ENCODE results near the gene OR5A2. TPM values are rescaled to one million over a fixed set of nuclear protein-coding genes. Genes with fewer than 3 reads are reported as not detected.
"Not testable (repeated sequence)": the region's sequence is repeated elsewhere in the genome, so short reads cannot be mapped to it uniquely, and the experiment has no call there.

Gene OR5A2, protein sequence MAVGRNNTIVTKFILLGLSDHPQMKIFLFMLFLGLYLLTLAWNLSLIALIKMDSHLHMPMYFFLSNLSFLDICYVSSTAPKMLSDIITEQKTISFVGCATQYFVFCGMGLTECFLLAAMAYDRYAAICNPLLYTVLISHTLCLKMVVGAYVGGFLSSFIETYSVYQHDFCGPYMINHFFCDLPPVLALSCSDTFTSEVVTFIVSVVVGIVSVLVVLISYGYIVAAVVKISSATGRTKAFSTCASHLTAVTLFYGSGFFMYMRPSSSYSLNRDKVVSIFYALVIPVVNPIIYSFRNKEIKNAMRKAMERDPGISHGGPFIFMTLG
- not detected in 2 replicates for total RNA-seq (2014; rRNA removed; shearing (Covaris generic))

DNA sequence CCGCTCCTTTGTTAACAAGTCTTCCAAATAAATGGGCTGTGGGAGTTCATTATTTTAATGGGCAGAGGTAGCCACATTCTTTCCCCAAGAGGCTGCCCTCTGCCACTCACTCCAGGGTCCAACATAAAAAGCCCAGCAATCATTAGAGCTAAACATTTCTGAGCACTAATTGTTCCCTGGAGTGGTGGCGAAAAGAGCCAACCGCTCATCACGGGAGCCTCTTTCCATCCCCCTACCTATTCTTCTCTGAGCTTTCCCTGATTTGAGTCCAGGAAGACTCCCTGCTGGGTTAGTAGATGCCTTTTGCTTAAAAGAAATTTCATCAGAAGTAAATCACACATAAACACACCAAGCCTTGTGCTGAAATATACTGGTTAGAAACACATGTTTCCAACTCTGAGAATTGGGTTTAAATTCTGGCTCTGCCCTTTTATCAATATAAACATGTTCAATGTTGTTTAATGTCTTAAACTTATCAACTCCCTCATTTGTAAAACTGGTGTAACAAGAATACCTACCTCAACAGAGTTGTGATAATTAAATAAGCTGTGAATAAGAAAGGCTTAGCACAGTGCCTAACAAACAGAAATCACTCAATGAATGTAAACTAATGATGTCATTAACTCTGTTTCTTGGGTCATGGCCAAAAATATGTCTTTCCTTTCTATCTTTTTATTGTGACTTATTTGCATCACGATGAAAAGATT lies at the start of gene OR5A2:
Gene OR5A2, minus strand, starts transcription at position 53 of the 707 bp plus-strand sequence. CDS start 3,460 bp downstream, outside the sequence.
- in situ Hi-C loops (cut with HindIII; ENCODE audit: low sequenced_read_pairs): no loop called here
- DNase-seq (ENCODE audit: low spot score): no peak

DNA sequence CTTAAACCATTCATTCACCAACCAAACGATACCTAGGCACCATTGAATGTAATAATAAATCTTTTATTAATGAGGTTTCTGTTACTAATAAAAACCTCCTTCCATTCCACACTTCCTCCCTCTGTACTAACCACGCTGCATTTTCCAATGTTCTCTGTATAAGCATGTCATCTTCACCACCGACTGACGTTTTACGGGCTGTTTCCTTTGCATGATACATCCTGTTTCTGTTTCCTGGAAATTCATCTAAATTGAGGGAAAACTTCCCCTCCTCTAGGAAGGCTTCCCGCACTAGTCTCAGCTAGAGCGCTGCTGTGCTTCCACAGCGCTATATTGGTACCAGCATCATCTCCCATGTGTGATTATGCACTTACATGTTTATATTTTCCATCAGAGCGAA lies 49.0 kb upstream of the OR5A2 start:
- in situ Hi-C loops (cut with HindIII; ENCODE audit: low sequenced_read_pairs): no loop called here
- DNase-seq (ENCODE audit: low spot score): no peak

DNA sequence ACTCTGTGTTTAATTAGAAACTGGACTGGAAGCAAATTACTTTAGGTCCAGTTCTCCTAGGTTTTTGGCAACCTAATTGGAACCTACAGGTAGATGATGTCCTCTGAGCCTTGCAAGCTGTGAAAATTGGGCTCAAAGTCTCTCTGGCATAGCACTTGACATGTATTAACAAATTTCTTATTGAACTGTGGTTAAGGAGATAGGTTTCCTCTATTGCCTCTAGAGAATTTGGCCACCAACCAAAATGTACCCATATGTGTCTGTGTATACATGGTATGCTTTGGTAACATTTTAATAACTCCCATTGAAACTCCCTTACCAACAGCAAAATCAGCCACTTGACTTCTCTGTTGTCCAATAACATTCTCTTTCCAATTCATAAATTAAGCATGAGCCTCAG lies 46.8 kb upstream of the OR5A2 start, which contains the start of gene OR4D10:
Gene OR4D10, plus strand, starts transcription at position 301 of the 400 bp plus-strand sequence. CDS start 4,115 bp downstream, outside the sequence.
- no peak for DNase-seq (ENCODE audit: low spot score)
- in situ Hi-C loops (cut with HindIII; ENCODE audit: low sequenced_read_pairs): no loop called here

DNA sequence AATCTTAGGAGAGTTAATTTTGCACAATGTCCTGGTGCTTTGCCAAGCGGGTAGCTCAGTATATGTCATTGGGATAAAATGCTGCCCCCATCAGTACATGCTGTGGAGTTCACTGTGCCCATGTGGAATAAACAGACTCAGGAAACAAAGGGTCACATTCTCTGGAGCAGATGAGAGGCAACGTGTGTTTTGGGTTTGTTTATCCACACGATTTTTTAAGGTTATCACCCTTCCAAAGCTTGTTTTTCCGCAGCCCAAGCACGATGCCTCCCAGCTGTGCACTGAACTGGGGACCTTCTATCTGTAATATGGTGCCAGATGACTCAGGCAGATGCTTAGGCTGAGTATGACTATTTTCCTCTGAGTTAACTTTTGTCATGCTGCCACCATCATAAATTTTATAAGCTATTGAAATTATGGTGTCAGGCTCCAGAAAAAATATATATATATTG lies 37.0 kb upstream of the OR5A2 start:
- in situ Hi-C loops (cut with HindIII; ENCODE audit: low sequenced_read_pairs): no loop called here

DNA sequence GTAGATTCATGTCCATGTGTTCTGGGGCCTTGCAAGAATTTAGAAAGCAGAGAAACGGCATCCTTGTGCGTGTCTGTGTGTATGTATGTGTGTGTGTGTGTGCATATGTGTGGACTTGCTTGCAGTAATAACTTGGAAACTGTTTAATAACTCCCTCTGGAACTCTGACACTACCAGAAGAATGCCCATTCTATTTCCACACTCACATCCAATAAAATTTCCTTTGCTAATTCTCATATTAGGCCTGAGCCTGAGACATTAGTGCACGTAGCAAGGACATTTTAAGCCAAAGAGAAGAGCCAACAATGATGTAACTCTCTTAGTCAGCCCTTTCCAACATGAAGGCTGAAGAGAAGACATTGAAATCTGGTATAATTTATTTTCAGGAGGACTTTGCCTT lies 33.7 kb upstream of the OR5A2 start:
- no peak for DNase-seq (ENCODE audit: low spot score)
- in situ Hi-C loops (cut with HindIII; ENCODE audit: low sequenced_read_pairs): no loop called here

More for the DNA sequence above, 37.0 kb upstream of the OR5A2 start:
- no peak for DNase-seq (ENCODE audit: low spot score)

DNA sequence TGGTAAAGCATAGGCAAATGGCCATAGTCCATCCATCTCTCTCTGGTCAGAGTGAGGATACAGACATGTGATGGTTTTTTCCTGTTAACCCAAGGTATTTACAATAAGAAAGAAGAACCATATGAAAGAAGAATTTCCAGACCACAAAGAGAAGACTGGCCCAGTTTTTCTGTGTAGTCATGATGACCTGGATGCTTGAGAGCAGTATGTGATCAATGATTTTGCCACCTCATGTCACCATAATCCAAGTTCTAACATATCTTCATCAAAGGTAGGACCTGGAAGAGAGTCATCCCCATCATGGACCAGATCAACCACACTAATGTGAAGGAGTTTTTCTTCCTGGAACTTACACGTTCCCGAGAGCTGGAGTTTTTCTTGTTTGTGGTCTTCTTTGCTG lies 30.4 kb upstream of the OR5A2 start, which contains the start of gene OR4D6:
Gene OR4D6, plus strand, starts transcription at position 301 of the 400 bp plus-strand sequence. Its CDS starts 0 bp downstream, at position 301.
- in situ Hi-C loops (cut with HindIII; ENCODE audit: low sequenced_read_pairs): no loop called here
- DNase-seq (ENCODE audit: low spot score): no peak

DNA sequence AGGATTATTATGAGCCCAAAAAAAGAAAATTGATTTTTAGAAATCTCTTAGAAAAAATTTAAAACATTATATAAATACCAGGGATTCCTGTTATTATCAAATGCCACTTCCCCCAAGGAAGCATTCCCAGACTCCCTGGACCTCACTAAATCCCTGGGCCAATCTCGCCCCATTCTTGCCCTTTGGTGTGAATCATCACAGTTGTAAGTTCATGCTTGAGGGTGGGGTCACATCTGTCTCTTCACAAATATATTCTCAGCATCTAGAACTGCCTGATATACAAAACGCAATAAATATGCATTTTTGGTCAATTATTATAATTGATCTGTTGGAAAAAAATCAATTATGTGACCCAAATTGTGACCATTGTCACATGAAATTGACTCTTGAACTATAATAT lies 22.3 kb upstream of the OR5A2 start:
- in situ Hi-C loops (cut with HindIII; ENCODE audit: low sequenced_read_pairs): no loop called here
- DNase-seq (ENCODE audit: low spot score): no peak

DNA sequence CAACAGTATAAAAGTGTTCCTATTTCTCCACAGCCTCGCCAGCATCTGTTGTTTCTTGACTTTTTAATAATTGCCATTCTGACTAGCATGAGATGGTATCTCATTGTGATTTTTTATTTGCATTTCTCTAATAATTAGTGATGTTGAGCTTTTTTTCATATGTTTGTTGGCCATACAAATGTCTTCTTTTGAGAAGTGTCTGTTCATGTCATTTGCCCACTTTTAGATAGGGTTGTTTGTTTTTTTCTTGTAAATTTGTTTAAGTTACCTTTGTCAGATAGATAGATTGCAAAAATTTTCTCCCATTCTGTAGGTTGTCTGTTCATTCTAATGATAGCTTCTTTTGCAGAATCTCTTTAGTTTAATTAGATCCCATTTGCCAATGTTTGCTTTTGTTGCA lies 19.4 kb upstream of the OR5A2 start:
- in situ Hi-C loops (cut with HindIII; ENCODE audit: low sequenced_read_pairs); DNase-seq (ENCODE audit: low spot score): not testable (repeated sequence)

DNA sequence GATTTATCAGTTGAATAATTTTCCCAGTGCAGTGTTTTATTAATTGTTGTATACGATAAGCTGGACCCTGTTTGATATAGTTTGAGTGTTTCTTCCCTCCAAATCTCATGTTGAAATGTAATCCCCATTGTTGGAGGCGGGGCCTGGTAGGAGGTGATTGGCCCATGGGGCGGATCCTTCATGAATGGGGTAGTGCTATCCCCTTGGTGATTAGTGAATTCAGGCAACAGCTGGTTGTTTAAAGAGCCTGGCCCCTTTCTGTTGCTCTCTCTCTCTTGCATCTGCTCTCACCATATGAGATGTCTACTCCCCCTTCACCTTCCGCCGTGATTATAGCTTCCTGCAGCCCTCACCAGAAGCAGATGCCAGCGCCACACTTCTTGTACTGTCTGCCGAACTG lies 11.6 kb upstream of the OR5A2 start:
- in situ Hi-C loops (cut with HindIII; ENCODE audit: low sequenced_read_pairs): no loop called here
- no peak for DNase-seq (ENCODE audit: low spot score)

DNA sequence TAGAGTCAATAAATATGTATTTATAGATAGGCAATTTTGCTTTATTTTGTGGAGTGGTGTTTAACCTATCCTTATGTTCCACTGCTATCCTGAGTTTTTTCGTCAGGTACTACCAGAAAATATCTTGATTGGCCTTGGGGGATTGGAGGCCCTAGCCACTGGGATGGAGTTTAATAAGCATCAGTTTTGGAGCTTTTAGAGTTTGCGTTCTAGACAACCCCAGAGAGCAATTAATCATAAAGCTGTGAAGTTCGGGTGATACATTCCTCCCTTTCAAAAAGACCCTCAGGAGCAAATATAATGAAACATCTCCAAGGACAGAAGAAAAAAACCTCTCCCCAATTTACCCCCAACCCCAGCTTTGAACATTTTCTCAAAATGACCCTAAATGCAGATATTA lies 10.0 kb upstream of the OR5A2 start, which contains the start of gene OR5A1:
Gene OR5A1, plus strand, starts transcription at position 301 of the 400 bp plus-strand sequence. CDS start 6,700 bp downstream, outside the sequence.
- DNase-seq (ENCODE audit: low spot score): no peak
- in situ Hi-C loops (cut with HindIII; ENCODE audit: low sequenced_read_pairs): no loop called here

DNA sequence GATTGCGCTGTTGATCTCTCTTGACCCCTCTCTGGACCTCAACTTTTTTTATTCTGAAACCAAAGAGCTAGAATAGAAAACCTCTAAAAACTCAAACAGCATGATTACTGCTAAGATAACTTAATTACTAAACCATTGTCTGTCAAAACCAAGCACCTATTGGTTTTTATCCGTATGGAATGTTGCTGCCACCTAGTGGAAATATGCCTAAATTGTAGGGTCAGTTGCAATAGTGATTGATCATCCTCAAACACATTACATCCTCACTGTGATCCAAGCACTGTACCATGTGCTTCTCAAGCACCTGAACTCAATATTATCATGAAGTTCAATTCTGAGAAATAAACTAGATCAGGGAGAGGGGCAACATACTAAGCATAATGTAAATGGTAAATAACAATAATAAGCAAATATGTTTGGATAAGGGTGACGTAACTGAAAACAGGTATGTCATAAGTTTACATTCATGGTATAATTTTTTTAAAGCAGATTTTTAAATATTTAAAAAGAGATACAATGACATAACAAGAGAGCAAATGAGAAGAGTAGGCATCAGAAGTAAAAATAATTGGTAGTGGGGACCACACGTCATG lies 3.8 kb upstream of the OR5A2 start:
- peak; percentile 12 for DNase-seq (ENCODE audit: low spot score)
- in situ Hi-C loops (cut with HindIII; ENCODE audit: low sequenced_read_pairs): no loop called here

DNA sequence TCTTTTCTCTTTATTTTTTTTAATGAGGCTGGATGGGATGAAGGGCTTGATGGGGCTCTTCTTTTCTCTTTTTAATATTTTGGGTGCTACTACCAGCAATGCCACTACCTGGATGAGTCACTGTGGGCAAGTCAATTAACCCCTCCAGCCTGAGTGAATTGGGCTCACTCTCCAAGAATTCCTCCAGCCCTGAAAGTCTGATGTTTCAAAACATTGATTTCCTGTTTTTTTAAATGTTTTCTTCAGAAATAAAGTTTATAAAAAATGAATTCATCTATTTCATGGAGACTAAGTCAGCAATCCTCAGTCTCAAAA lies 812 bp upstream of the OR5A2 start:
- in situ Hi-C loops (cut with HindIII; ENCODE audit: low sequenced_read_pairs): no loop called here
- DNase-seq (ENCODE audit: low spot score): no peak

DNA sequence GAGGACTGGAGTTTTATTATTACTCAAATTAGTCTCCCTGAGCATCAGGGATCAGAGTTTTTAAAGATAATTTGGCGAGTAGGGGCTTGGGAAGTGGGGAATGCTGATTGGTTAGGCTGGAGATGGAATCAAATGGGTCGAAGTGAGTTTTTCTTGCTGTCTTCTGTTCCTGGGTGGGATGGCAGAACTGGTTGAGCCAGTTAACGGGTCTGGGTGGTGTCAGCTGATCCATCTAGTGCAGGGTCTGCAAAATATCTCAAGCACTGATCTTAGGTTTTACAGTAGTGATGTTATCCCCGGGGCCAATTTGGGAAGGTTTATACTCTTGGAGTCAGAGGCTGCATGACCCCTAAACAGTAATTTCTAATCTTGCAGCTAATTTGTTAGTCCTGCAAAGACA lies 1.1 kb downstream of the OR5A2 start:
- DNase-seq (ENCODE audit: low spot score): no peak
- in situ Hi-C loops (cut with HindIII; ENCODE audit: low sequenced_read_pairs): no loop called here

DNA sequence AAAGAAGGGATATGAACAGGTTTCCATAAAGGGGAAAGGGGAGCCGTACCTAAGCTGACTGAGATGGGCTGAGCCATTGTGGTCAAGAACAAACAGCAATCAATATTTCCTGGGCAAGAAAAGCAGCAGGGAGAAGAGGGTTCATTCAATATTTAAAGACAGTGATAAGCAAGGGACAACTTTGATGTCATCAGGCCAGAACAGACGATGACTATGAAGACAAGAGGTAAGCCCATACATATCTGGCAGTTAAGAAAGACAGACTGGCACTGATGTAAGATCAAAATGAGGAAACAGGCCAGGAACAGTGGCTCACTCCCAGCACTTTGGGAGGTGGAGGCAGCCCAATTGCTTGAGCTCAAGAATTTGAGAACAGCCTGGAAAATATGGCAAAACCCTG lies 2.4 kb downstream of the OR5A2 start:
- in situ Hi-C loops (cut with HindIII; ENCODE audit: low sequenced_read_pairs): no loop called here
- no peak for DNase-seq (ENCODE audit: low spot score)

DNA sequence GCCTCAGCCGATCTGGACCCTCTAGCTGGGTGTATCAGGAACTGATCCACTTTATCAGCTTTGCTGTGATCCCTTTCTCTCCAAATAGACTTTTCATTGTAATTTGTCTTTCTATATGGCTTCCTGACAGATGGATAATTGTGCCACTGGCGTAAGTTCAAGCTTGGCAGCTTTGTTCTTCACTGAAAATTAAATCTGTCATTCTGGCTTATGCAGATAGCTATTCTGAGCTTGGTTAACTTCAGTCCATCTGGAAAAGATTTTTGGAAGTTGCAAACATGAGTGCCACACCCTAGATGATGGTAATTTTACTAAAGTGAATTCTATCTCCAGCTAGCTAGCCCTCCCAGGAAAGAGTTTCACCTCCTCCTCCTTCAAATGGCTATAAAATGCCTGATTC lies 8.1 kb downstream of the OR5A2 start:
- in situ Hi-C loops (cut with HindIII; ENCODE audit: low sequenced_read_pairs): no loop called here
- peak; percentile 59 for DNase-seq (ENCODE audit: low spot score)

DNA sequence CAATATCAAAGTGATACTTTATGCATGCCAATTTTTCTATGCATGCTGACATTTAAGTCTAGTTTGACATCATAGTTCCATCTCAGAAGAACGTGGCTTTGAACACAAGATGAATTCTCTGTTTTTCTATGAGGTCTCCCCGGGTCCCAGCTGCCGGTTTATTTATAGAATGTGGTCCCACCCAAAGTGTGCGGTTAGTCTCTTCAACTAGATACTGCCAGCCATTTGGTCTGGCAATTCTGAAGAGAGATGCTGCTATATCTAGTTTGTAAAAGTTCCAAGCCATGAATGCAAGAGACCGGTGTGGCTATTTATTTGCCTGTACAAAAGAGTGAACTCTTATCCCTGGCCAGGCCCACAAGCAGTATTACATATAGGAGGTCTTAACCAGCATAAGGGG lies 9.2 kb downstream of the OR5A2 start:
- in situ Hi-C loops (cut with HindIII; ENCODE audit: low sequenced_read_pairs): no loop called here
- DNase-seq (ENCODE audit: low spot score): peak; percentile 5

DNA sequence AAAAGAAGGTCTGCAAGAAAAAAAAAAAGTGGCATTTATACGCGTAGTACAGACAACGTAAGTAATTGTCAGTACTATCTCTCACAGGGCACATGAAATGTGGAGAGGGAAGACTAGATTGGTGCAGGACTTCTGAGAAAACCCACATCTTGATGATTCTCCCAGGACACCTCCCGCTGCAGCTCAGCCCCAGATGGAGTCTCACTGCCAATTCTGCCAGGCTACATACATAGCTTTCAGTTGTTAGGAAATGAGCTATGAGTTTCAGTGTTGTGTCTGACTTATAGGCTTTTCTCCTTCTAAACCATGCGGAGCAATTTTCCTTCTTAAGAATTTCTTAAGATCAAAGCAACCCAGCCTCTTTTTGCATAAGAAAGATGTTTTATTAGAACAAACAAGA lies 9.6 kb downstream of the OR5A2 start:
- in situ Hi-C loops (cut with HindIII; ENCODE audit: low sequenced_read_pairs): no loop called here
- DNase-seq (ENCODE audit: low spot score): peak; percentile 11

DNA sequence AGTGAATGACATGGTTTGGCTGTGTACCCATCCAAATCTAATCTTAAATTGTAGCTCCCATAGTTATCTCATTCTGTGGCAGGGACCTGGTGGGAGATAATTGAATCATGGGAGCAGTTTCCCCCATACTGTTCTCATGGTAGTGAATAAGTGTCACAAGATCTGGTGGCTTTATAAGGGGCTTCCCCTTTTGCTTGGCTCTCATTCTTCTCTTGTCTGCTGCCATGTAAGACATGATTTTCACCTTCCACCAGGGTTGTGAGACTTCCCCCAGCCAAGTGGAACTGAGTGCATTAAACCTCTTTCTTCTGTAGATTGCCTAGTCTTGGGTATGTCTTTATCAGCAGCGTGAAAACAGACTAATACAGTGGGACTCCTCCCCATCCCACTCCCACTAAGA lies 11.1 kb downstream of the OR5A2 start:
- DNase-seq (ENCODE audit: low spot score): no peak
- in situ Hi-C loops (cut with HindIII; ENCODE audit: low sequenced_read_pairs): no loop called here

DNA sequence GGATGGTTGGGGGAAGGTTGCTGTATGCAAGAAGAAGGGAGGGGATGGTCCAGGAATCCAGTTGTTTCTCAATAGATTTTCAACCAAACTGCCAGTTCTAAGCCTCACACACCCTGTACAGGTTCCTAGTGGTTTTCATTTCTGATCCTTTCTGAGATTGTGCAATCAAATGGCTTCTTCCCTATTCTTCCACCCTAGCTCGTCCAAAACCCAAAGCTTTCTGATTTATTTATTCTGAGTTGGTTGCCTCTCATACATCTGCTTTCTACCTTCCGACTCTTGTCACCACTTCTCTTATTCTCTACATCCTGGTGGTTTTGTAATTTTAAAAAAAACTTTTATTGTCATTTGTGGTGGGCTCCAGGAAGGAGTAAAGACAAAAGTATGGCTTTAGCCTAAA lies 12.6 kb downstream of the OR5A2 start:
- in situ Hi-C loops (cut with HindIII; ENCODE audit: low sequenced_read_pairs): no loop called here
- DNase-seq (ENCODE audit: low spot score): no peak

DNA sequence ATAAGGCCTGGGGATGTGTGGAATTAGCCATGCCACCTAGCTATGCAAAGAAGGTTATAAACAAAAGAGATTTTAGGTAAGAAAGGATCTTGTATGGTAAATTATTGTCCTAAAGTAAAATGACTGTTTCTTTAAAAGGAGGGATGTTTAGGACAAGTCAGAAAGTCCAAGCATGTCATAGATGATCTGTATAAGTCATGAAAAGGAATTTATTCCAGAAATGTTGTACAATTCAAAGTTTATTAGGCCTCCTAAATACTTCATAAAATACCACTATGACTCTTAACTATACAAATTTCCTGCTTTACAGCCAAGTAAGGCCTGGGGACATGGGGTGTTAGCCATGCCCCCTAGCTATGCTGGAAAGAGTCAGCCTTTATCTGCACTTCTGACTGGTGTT lies 22.7 kb downstream of the OR5A2 start:
- in situ Hi-C loops (cut with HindIII; ENCODE audit: low sequenced_read_pairs): no loop called here

More for the DNA sequence above, 22.7 kb downstream of the OR5A2 start:
- DNase-seq (ENCODE audit: low spot score): no peak

All from G401 (cell line).